GM23338 (cell line): Measurements from ENCODE around the gene SORCS2. TPM values are rescaled to one million over a fixed set of nuclear protein-coding genes. Genes with fewer than 3 reads are reported as not detected.

Experiments
- ATAC-seq: fragments of 200-7000 bp; cut with Tn5 transposase; 3 replicates; pipeline ENCODE4 v1.9.1; 2020
- DNase-seq: peaks from one replicate; pipeline ENCODE4 v3.0.0-alpha.2; 2015; ENCODE audit warnings: low spot score
- H2AFZ ChIP-seq: fragments of 200-600 bp; sonication (generic); 2 replicates; pipeline ENCODE4 v1.8.0; 2016; ENCODE audit warnings: antibody characterized with exemption, mild to moderate bottlenecking, moderate library complexity
- H3F3A ChIP-seq: fragments of 200-600 bp; sonication (generic); replicated peaks from 2 replicates; pipeline ENCODE4 v1.8.0; 2017; ENCODE audit warnings: antibody characterized with exemption, mixed run types, low read depth
- H3K27ac ChIP-seq: fragments of 200-600 bp; sonication (generic); 2 replicates; pipeline ENCODE4 v1.6.1; 2016; ENCODE audit warnings: low read depth
- H3K27me3 ChIP-seq: fragments of 200-600 bp; sonication (generic); 2 replicates; pipeline ENCODE4 v1.8.0; 2016; ENCODE audit warnings: mild to moderate bottlenecking, mixed run types, moderate library complexity; ENCODE audit not compliant: insufficient read depth
- H3K36me3 ChIP-seq: fragments of 200-600 bp; sonication (generic); 2 replicates; pipeline ENCODE4 v1.8.0; 2016; ENCODE audit warnings: mild to moderate bottlenecking; ENCODE audit not compliant: insufficient read depth
- H3K4me1 ChIP-seq: fragments of 200-600 bp; sonication (generic); 2 replicates; pipeline ENCODE4 v1.8.0; 2016; ENCODE audit warnings: mild to moderate bottlenecking, moderate library complexity; ENCODE audit not compliant: insufficient read depth
- H3K4me2 ChIP-seq: fragments of 200-600 bp; sonication (generic); 2 replicates; pipeline ENCODE4 v1.7.1; 2017; ENCODE audit warnings: mixed run types
- H3K4me3 ChIP-seq: fragments of 200-600 bp; sonication (generic); 2 replicates; pipeline ENCODE4 v1.6.1; 2016; ENCODE audit warnings: mixed run types
- H3K79me2 ChIP-seq: fragments of 200-600 bp; sonication (generic); replicated peaks from 2 replicates; pipeline ENCODE4 v1.8.0; 2017; ENCODE audit warnings: mild to moderate bottlenecking; ENCODE audit not compliant: insufficient read depth
- H3K9me2 ChIP-seq: fragments of 200-600 bp; sonication (generic); 2 replicates; pipeline ENCODE4 v1.8.0; 2017; ENCODE audit not compliant: insufficient read depth
- H4K20me1 ChIP-seq: fragments of 200-600 bp; sonication (generic); replicated peaks from 2 replicates; pipeline ENCODE4 v1.8.0; 2017; ENCODE audit warnings: mild to moderate bottlenecking; ENCODE audit not compliant: insufficient read depth
- H3K27ac Mint-ChIP-seq: 2 replicates; pipeline ENCODE4 v1.8.0; 2020; ENCODE audit warnings: inconsistent platforms, mild to moderate bottlenecking, moderate library complexity, mixed read lengths
- H3K27me3 Mint-ChIP-seq: 3 replicates; pipeline ENCODE4 v1.8.0; 2022; ENCODE audit warnings: low read depth, mild to moderate bottlenecking, moderate library complexity, mixed read lengths, inconsistent platforms; ENCODE audit not compliant: insufficient read depth, poor library complexity
- H3K36me3 Mint-ChIP-seq: 3 replicates; pipeline ENCODE4 v1.8.0; 2021; ENCODE audit warnings: low read depth, mild to moderate bottlenecking, inconsistent platforms, moderate library complexity, mixed read lengths
- H3K4me1 Mint-ChIP-seq: 3 replicates; pipeline ENCODE4 v1.8.0; 2020; ENCODE audit warnings: mild to moderate bottlenecking, inconsistent platforms, mixed read lengths
- H3K4me3 Mint-ChIP-seq: 3 replicates; pipeline ENCODE4 v1.8.0; 2021; ENCODE audit warnings: moderate library complexity, mild to moderate bottlenecking, inconsistent platforms, mixed read lengths
- H3K9me3 Mint-ChIP-seq: 3 replicates; pipeline ENCODE4 v1.8.0; 2020; ENCODE audit warnings: moderate library complexity, mild to moderate bottlenecking, inconsistent platforms, mixed read lengths
- CREB1 ChIP-seq: fragments of 250-450 bp; sonication (Bioruptor Pico); IDR thresholded peaks from 2 replicates; pipeline ENCODE4 v1.5.0; 2020; ENCODE audit warnings: low read depth, mild to moderate bottlenecking, moderate library complexity
- CTCF ChIP-seq, 2 experiments: fragments of 200-600 bp in 1 of 2; sonication (generic) in 1 of 2; conservative IDR thresholded peaks; 2 replicates each; pipeline versions ENCODE4 v1.5.1 to v1.6.1; 2016 to 2017; ENCODE audit warnings: antibody characterized with exemption in 2 of 2, low read depth in 2 of 2, mild to moderate bottlenecking in 2 of 2, moderate library complexity in 1 of 2
- ETS1 ChIP-seq: IDR thresholded peaks from 2 replicates; pipeline ENCODE4 v1.6.1; 2016; ENCODE audit warnings: antibody characterized with exemption
- EZH2 ChIP-seq: fragments of 200-600 bp; sonication (generic); IDR thresholded peaks from one replicate; pipeline ENCODE4 v1.8.0; 2017; ENCODE audit warnings: antibody characterized with exemption, mild to moderate bottlenecking, low read depth; ENCODE audit not compliant: unreplicated experiment
- EZH2phosphoT487 ChIP-seq: fragments of 200-600 bp; sonication (generic); IDR thresholded peaks from one replicate; pipeline ENCODE4 v1.8.1; 2018; ENCODE audit warnings: antibody characterized with exemption; ENCODE audit not compliant: unreplicated experiment
- JUNB ChIP-seq: IDR thresholded peaks from one replicate; pipeline ENCODE4 v1.6.1; 2016; ENCODE audit warnings: antibody characterized with exemption; ENCODE audit not compliant: unreplicated experiment
- NANOG ChIP-seq: IDR thresholded peaks from 2 replicates; pipeline ENCODE4 v1.6.1; 2016; ENCODE audit warnings: antibody characterized with exemption, borderline replicate concordance
- POLR2AphosphoS5 ChIP-seq: IDR thresholded peaks from 2 replicates; pipeline ENCODE4 v1.6.1; 2016; ENCODE audit warnings: antibody characterized with exemption, low read depth
- REST ChIP-seq: IDR thresholded peaks from one replicate; pipeline ENCODE4 v1.6.1; 2018; ENCODE audit warnings: antibody characterized with exemption; ENCODE audit not compliant: unreplicated experiment
- STAT1 ChIP-seq: IDR thresholded peaks from one replicate; pipeline ENCODE4 v1.6.1; 2016; ENCODE audit warnings: antibody characterized with exemption; ENCODE audit not compliant: unreplicated experiment
- ZNF114 ChIP-seq: fragments of 250-450 bp; sonication (Bioruptor Pico); IDR thresholded peaks from 2 replicates; pipeline ENCODE4 v1.5.0; 2020; ENCODE audit warnings: mild to moderate bottlenecking, moderate library complexity
- ZNF331 ChIP-seq: fragments of 250-450 bp; sonication (Bioruptor Pico); IDR thresholded peaks from 2 replicates; pipeline ENCODE4 v1.5.0; 2020; ENCODE audit warnings: low read depth, mild to moderate bottlenecking, moderate library complexity
- polyA plus RNA-seq: library from polyadenylated mRNA; unstranded; fragments of >200 nt; fragmentation: Nextera tagmentation; extraction: Ambion mirVana; gene quantifications from 2 replicates; pipeline ENCODE4 v1.2.1, GENCODE V29; 2016
- total RNA-seq: library from RNA; depleted of rRNA; stranded (reverse); fragments of >200 nt; shearing (Covaris generic); gene quantifications from 2 replicates; pipeline ENCODE4 v1.2.3, GENCODE V29; 2014

SORCS2 gene
- total and polyA plus RNA-seq, 2 experiments from 2014 or later = 0.47 to 2.4 TPM

GRCh38 chr4:7306986-7307385 lies 114.6 kb downstream of the SORCS2 start (continued):
- TF ChIP-seq CREB1 (CRISPR knock-in tag) (no peak), NANOG (no peak), POLR2AphosphoS5 (no peak), EZH2 (no peak)

GRCh38 chr4:7307394-7308099 lies 115.2 kb downstream of the SORCS2 start:
- Histone ChIP-seq H3K79me2 (no peaks in the 10 kb centered on the region), H4K20me1 (no peaks in the 10 kb centered on the region), H3K4me1 (peaks cover 12% of the 10 kb centered on the region), H3K4me2 (no peak overlapping the region), H2AFZ (no peak overlapping the region), H3K27me3 (no peaks in the 10 kb centered on the region), H3K27ac (no peak overlapping the region), H3K36me3 (no peaks in the 10 kb centered on the region), H3K4me3 (no peak overlapping the region), H3F3A (no peaks in the 10 kb centered on the region), H3K9me2 (no peaks in the 10 kb centered on the region)
- ATAC-seq (no peak), DNase-seq (no peak)
- peaks cover 17% of the 10 kb centered on the region for H3K27me3 Mint-ChIP-seq
- H3K36me3 Mint-ChIP-seq = no peaks in the 10 kb centered on the region
- peak overlapping the region; percentile 19; the same call in 1 of the 2 replicates for H3K27ac Mint-ChIP-seq
- no peaks in the 10 kb centered on the region; the same call in 2 of the 3 replicates for H3K9me3 Mint-ChIP-seq
- no peak overlapping the region for H3K4me3 Mint-ChIP-seq
- H3K4me1 Mint-ChIP-seq = peaks cover 18% of the 10 kb centered on the region
- no peak for TF ChIP-seq POLR2AphosphoS5
- TF ChIP-seq REST = no peak
- TF ChIP-seq ZNF331 (CRISPR knock-in tag) = no peak
- no peak for TF ChIP-seq ETS1
- no peak for TF ChIP-seq ZNF114 (CRISPR knock-in tag)
- TF ChIP-seq NANOG = no peak
- no peak for TF ChIP-seq STAT1
- no peak for TF ChIP-seq EZH2phosphoT487
- no peak for TF ChIP-seq JUNB
- no peak for TF ChIP-seq CTCF (conservative IDR thresholded peaks at IDR 0.05; ENCODE audit: low read depth in 2 of 2)
- no peak for TF ChIP-seq CREB1 (CRISPR knock-in tag)
